Mucosa of rectum (tissue), 2 donors: ENCODE data around the gene KIRREL1.

Experiments used
- H3K27ac ChIP-seq, 2 donors: one replicate each; pipeline ENCODE4 v1.7.0; 2013; ENCODE audit warnings: inconsistent platforms in 2 of 2, low read depth in 2 of 2, low read length in 2 of 2
- H3K27me3 ChIP-seq, 2 donors: one replicate each; pipeline ENCODE4 v1.7.0; 2013; ENCODE audit warnings: low read length in 2 of 2; ENCODE audit not compliant: control insufficient read depth in 2 of 2, insufficient read depth in 2 of 2
- H3K36me3 ChIP-seq, 2 donors: one replicate each; pipeline ENCODE4 v1.7.0; 2013; ENCODE audit warnings: low read length in 2 of 2; ENCODE audit not compliant: control insufficient read depth in 2 of 2, insufficient read depth in 2 of 2
- H3K4me1 ChIP-seq, 2 donors: one replicate each; pipeline ENCODE4 v1.7.0; 2013; ENCODE audit warnings: low read length in 2 of 2, mild to moderate bottlenecking in 1 of 2; ENCODE audit not compliant: control insufficient read depth in 2 of 2, insufficient read depth in 2 of 2
- H3K4me3 ChIP-seq, 2 donors: one replicate each; pipeline ENCODE4 v1.7.0; 2013; ENCODE audit warnings: low read length in 2 of 2
- H3K9ac ChIP-seq, 2 donors: one replicate each; pipeline ENCODE4 v1.7.0; 2013; ENCODE audit warnings: low read length in 2 of 2, low read depth in 1 of 2, mild to moderate bottlenecking in 1 of 2
- H3K9me3 ChIP-seq, 2 donors: one replicate each; pipeline ENCODE4 v1.7.0; 2013; ENCODE audit warnings: low read length in 2 of 2; ENCODE audit not compliant: control insufficient read depth in 2 of 2
- donor health status: healthy.
- donor health status: Normal muscosa, but diverticular disease.

KIRREL1 gene

DNA sequence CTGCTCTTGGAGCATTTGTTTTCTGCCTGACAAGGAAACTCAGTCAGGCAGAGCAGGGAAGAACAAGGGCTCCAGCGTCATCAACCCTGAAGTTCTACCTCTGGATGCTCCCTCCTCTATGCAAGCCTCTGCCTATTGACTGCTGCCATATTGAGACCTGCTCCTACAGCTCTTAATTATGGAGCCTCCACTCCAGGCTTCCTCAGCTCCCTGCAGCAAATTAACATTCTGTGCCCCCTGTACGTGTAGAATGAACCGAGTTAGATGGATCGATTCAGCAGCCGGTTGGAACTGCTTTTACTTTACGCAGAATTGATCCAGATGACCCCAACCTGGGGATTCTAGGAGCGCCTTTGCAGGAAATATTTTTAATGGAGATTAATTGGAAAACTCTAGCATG, 68.7 kb downstream of the KIRREL1 start:
- Histone ChIP-seq H3K27ac (no peak overlapping the region), H3K27me3 (no peaks in the 10 kb centered on the region), H3K36me3 (no peaks in the 10 kb centered on the region), H3K4me3 (no peak overlapping the region), H3K9me3 (no peaks in the 10 kb centered on the region), H3K4me1 (no peaks in the 10 kb centered on the region), H3K9ac (no peak overlapping the region)

DNA sequence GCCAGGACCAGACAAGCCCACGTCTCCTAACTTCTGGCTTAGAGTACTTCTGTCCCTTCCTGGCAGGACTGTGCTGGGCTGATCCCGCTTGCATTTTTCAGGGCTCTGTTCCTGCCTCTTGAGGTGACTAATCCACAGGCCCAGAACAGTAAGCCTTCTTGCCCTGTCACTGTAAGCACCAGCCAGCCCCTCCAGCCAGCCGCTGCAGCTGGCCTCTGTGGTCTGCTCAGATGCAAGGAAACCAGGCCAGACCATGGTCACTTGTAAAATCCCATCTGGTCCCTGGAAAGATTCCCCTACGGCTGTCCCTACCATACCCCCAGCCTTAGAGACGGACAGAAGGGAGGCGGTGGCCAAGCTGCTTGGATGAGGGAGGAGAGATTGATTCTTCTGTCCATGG, 74.2 kb downstream of the KIRREL1 start:
- Histone ChIP-seq H3K36me3 (no peaks in the 10 kb centered on the region), H3K4me3 (no peak overlapping the region), H3K27me3 (no peaks in the 10 kb centered on the region), H3K27ac (no peak overlapping the region), H3K9me3 (no peaks in the 10 kb centered on the region), H3K4me1 (peaks cover 0 to 6% of the 10 kb centered on the region in 2 donors), H3K9ac (no peak overlapping the region)

DNA sequence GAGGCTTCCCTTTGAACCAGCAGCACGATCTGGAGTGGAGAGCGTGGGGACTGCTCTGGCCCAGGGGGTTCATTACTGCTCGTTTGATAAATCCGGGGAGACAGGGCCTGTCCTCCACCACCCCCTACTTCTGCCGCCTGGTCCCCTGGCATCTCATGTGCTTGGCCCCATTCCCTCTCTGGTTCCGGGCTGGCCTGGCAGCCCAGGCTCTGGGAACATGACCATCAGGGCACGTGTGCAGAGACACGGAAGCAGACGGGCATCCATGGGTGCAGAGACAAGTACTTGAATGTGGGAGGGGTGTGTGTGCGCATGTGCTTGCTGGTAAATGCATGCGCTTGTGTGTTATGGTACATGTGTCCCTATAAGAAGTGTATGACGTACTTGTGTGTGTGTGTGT, 75.5 kb downstream of the KIRREL1 start:
- Histone ChIP-seq H3K4me1 (peaks cover 0 to 6% of the 10 kb centered on the region in 2 donors), H3K4me3 (no peak overlapping the region), H3K27ac (no peak overlapping the region), H3K9me3 (no peaks in the 10 kb centered on the region), H3K9ac (no peak overlapping the region), H3K27me3 (no peaks in the 10 kb centered on the region), H3K36me3 (no peaks in the 10 kb centered on the region)

DNA sequence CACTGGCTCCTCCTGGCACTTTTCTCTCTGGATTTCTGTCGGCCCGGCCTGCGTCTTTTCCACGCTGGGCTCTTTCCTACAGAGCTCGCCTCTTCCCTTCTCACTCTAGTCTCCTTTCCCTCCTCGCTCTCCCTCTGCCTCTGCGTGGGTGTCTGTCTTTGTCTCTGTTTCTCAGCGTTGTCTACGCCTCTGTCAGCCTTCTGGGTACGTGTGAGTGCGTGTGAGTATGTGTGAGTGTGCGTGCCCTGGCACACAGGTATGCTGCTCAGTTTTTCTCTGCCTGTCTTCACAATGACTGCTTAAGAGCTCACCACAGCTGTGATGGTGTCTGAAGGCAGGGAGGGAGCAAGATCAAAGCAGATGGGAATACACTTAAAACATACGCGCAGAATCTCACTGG, 77.7 kb downstream of the KIRREL1 start:
- peaks cover 0 to 6% of the 10 kb centered on the region in 2 donors for H3K4me1 ChIP-seq
- no peak overlapping the region for H3K9ac ChIP-seq
- no peaks in the 10 kb centered on the region for H3K9me3 ChIP-seq
- no peak overlapping the region for H3K4me3 ChIP-seq
- H3K27ac ChIP-seq = no peak overlapping the region
- H3K36me3 ChIP-seq = no peaks in the 10 kb centered on the region
- no peaks in the 10 kb centered on the region for H3K27me3 ChIP-seq

DNA sequence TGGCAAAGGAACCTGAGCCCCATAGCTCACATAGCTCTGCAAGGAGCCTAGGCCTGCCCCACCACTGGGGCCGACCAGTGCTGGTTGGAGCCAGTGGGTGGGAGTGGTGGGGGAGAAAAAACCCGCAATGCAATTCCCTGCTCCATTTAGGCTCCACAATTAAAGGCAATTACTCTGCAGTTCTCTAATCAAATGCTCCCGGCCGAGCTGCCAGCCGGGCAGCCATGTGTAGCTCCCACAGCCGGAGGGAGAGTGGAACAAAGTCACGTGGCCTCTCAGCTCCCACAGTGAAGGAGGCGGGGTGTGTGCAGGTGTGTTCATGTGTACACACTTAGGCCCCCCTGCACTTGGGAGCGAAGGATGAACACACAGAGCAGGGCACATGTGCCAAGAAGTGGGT, 81.6 kb downstream of the KIRREL1 start:
- Histone ChIP-seq H3K9me3 (no peaks in the 10 kb centered on the region), H3K4me1 (no peaks in the 10 kb centered on the region), H3K27me3 (no peaks in the 10 kb centered on the region), H3K27ac (no peak overlapping the region), H3K36me3 (no peaks in the 10 kb centered on the region), H3K9ac (no peak overlapping the region), H3K4me3 (no peak overlapping the region)

DNA sequence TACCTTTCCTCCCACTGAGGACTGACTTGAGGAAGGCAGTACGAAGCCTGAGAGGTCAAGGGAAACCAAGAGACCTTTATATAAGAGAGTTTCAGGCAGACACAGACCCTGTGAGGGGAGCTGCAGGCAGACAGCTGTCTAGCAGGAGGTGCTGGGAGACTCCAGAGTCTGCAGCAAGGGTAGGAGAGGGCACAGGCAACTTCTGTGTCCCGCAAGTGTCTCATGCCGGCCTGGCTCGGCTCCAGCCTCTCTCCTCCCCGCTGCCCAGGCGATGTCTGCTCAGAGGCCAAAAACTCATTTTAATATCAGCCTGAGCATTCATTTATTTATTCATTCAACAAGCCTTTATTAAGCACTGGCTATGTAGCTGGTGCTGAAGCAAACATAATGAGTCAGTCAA, 83.0 kb downstream of the KIRREL1 start:
- Histone ChIP-seq H3K36me3 (no peaks in the 10 kb centered on the region), H3K4me3 (no peak overlapping the region), H3K27me3 (no peaks in the 10 kb centered on the region), H3K9me3 (no peaks in the 10 kb centered on the region), H3K4me1 (no peaks in the 10 kb centered on the region), H3K9ac (no peak overlapping the region), H3K27ac (no peak overlapping the region)

DNA sequence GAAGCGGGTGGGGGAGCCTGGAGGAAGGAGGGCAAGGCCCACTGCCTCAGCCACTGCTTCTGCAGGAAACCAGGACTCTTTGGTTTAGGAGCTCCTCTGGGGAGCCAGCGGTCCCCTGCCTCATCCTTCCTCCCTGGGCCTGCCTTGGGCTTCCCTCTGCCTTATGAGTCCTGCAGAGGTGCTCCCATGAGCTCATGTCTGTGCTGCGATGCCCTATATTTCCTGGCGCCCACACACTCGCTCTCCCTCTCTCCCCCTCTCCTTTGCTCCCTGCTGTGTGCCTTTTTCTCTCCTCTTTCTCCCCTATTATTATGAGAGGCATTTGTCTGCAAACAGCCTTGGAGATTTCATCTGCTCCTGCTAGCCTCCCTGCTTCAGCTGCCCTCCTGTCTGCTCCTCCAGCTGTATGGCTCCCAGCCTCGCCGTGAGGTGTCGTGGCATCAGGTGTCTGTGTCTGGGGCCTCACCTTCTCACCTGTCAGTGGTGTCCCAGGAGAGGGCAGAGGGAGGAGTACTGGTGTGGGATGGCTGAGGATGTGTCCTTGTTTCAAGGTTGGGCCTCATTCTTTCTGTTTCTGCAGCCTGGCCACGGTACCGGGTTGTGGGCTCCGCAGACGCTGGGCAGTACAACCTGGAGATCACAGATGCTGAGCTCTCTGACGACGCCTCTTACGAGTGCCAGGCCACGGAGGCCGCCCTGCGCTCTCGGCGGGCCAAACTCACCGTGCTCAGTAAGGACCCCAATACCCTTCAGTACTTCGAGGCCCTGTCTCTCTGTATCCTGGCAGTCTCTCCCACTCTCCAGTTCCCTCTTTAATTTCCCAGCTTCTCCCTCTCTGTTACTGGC, 84.2 kb downstream of the KIRREL1 start:
- no peaks in the 10 kb centered on the region for H3K9me3 ChIP-seq

DNA sequence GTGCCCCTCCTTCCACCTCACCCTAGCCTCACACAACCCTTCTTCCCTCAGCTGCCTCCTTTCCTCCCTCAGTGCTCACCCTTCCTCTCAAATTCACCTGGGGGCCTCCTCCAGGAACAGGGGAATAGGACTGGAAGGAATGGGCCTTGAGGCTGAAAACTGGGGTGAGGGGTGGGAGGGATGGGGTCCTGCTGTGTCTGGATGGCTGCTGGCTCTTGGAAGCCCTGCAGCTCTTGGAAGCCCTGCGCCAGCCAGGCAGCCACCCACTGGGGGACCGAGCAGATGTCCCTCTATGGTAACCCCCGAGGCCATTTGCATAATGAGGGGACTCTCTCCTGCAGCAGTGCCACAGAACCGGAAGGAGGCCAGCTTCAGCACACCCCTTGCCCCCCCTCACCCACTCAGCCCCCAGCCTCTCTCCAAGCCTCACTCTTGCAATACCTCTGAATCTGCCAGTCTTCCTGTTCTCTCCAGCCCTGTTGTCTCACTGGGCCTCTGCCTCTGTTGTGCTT, 85.2 kb downstream of the KIRREL1 start:
- Histone ChIP-seq H3K9me3 (no peaks in the 10 kb centered on the region), H3K4me1 (no peaks in the 10 kb centered on the region), H3K9ac (no peak overlapping the region), H3K27me3 (no peaks in the 10 kb centered on the region), H3K36me3 (no peaks in the 10 kb centered on the region), H3K27ac (no peak overlapping the region), H3K4me3 (no peak overlapping the region)

More for the DNA sequence above, 84.2 kb downstream of the KIRREL1 start:
- Histone ChIP-seq H3K27me3 (no peaks in the 10 kb centered on the region), H3K4me3 (no peak overlapping the region), H3K4me1 (no peaks in the 10 kb centered on the region), H3K36me3 (no peaks in the 10 kb centered on the region), H3K9ac (no peak overlapping the region), H3K27ac (no peak overlapping the region)

DNA sequence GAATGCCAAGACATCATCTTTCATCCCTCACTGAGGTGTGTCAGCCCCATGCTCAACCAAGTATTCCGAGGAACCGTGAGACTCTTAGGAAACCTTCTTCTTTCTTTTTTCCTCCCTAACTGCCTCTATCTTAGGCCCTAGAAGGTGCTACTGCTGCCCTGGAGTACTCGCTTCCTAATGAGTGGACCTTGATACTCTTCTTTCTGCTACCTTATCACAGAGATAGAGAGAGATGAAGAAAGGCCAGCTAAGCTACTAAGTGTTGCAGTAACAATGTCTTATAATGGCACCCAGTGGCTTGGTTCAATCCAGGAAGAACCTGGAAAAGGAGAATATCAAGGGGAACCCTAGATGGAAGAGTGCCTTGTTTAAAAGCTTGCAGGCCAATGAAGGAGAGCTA, 86.6 kb downstream of the KIRREL1 start:
- Histone ChIP-seq H3K27ac (no peak overlapping the region), H3K36me3 (no peaks in the 10 kb centered on the region), H3K4me1 (no peaks in the 10 kb centered on the region), H3K9me3 (no peaks in the 10 kb centered on the region), H3K9ac (no peak overlapping the region), H3K4me3 (no peak overlapping the region), H3K27me3 (no peaks in the 10 kb centered on the region)

DNA sequence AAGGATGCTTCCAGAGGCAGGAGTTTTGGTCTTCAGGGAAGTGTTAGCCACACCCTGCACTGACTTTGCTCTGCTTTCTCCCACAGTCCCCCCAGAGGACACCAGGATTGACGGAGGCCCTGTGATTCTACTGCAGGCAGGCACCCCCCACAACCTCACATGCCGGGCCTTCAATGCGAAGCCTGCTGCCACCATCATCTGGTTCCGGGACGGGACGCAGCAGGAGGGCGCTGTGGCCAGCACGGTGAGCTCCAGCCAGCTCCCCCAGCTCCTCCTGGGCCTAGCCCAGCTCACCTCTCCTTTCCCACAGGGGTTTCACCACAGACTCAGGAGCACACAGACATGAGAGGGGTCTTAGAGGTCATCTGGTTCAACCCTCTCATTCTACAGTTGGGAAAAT, 90.9 kb downstream of the KIRREL1 start:
- Histone ChIP-seq H3K36me3 (peaks cover 0 to 6% of the 10 kb centered on the region in 2 donors), H3K27me3 (no peaks in the 10 kb centered on the region), H3K27ac (no peak overlapping the region), H3K4me3 (no peak overlapping the region), H3K4me1 (no peaks in the 10 kb centered on the region), H3K9me3 (no peaks in the 10 kb centered on the region), H3K9ac (no peak overlapping the region)
